ENCODE results near the gene TGFBR2. TPM values are rescaled to one million over a fixed set of nuclear protein-coding genes. Genes with fewer than 3 reads are reported as not detected.

The TGFBR2 gene
- total RNA-seq, 1 donor from 2014 or later: 19.5 TPM

DNA sequence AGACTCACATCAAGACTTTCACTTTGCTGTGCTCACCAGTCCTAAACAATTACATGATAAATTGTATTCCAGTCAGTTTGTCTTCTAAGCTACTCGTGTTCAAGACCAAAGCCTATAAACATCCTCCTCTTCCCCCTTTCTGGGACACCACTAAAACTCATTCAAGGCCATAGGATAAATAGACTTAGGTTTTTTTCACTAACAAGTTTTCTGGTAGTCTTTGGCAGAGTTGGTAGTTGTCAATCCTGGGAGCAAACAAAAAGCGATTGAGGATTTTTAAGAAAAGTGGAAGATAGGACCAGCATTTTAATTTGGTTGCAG is 114.9 kb downstream of the TGFBR2 start:
- Mint-ChIP-seq H3K4me1 (ENCODE audit: low read depth) (peaks cover 4% of the 10 kb centered on the region), H3K27me3 (ENCODE audit: low read depth) (peaks cover 1% of the 10 kb centered on the region), H3K9me3 (peaks cover 7% of the 10 kb centered on the region), H3K4me3 (ENCODE audit: low read depth) (no peak overlapping the region), H3K27ac (no peak overlapping the region), H3K36me3 (ENCODE audit: low read depth) (no peaks in the 10 kb centered on the region)
- intact Hi-C loops (cut with micrococcal nuclease): no loop called here
- no peak for DNase-seq (ENCODE audit: low spot score)

DNA sequence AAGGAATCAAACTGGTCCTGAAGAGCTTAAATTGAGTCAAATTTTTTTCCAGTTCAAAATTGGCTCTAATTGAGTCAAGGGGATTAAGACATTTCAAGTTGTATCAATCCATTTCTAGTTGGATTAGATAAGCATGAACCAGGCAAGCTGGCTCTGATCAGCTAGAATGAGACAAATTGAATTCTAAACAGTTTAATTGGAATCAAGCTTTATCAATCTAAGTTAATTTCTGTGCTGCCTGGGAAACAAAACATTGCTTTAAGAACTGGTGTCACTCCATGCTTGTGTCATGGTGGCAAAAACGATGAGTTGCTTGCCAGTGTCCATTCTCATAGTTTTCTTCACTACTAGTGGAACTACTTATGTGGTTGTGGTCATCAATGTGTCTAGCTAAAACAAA is 116.8 kb downstream of the TGFBR2 start:
- no peak overlapping the region for H3K27ac Mint-ChIP-seq
- intact Hi-C loops (cut with micrococcal nuclease): no loop called here
- no peaks in the 10 kb centered on the region for H3K36me3 Mint-ChIP-seq (ENCODE audit: low read depth)
- peaks cover 4% of the 10 kb centered on the region for H3K4me1 Mint-ChIP-seq (ENCODE audit: low read depth)
- DNase-seq (ENCODE audit: low spot score): no peak
- no peak overlapping the region for H3K4me3 Mint-ChIP-seq (ENCODE audit: low read depth)
- peaks cover 1% of the 10 kb centered on the region for H3K27me3 Mint-ChIP-seq (ENCODE audit: low read depth)
- peaks cover 7% of the 10 kb centered on the region for H3K9me3 Mint-ChIP-seq

- H3K9me3 Mint-ChIP-seq: peaks cover 7% of the 10 kb centered on the region
- no peak overlapping the region for H3K4me3 Mint-ChIP-seq (ENCODE audit: low read depth)
- H3K4me1 Mint-ChIP-seq (ENCODE audit: low read depth): peaks cover 7% of the 10 kb centered on the region
- no peaks in the 10 kb centered on the region for H3K36me3 Mint-ChIP-seq (ENCODE audit: low read depth)
- intact Hi-C loops (cut with micrococcal nuclease): no loop called here
- no peak for DNase-seq (ENCODE audit: low spot score)
- H3K27me3 Mint-ChIP-seq (ENCODE audit: low read depth): peaks cover 1% of the 10 kb centered on the region
- H3K27ac Mint-ChIP-seq: no peak overlapping the region
These were observed 118.5 kb downstream of the TGFBR2 start for GRCh38 chr3:30724863-30725262.

GRCh38 chr3:30728143-30728542 is 121.7 kb downstream of the TGFBR2 start:
- no peak overlapping the region for H3K27ac Mint-ChIP-seq
- peaks cover 7% of the 10 kb centered on the region for H3K4me1 Mint-ChIP-seq (ENCODE audit: low read depth)
- no peaks in the 10 kb centered on the region for H3K36me3 Mint-ChIP-seq (ENCODE audit: low read depth)
- no peak for DNase-seq (ENCODE audit: low spot score)
- peaks cover 7% of the 10 kb centered on the region for H3K9me3 Mint-ChIP-seq
- no peak overlapping the region for H3K4me3 Mint-ChIP-seq (ENCODE audit: low read depth)
- intact Hi-C loops (cut with micrococcal nuclease): no loop called here
- H3K27me3 Mint-ChIP-seq (ENCODE audit: low read depth): peaks cover 1% of the 10 kb centered on the region

DNA sequence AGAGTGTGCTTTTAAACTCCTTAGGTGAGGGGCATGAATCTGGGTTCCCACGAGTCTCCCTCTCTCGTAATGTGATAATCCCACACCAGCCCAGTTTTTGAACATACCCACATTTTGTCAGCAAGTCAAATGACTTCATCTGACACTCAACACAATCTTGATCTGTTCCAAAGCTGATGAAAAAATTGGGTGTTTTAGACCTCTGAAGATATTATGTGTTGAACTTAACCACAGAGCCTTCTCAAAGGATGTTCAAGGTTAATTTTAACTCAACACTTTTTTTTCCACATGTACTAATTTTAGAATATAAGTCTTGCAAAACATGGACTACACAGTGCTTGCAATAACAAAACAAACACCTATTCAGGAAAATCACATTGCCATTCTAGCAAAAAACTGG is 123.1 kb downstream of the TGFBR2 start:
- Mint-ChIP-seq H3K27ac (no peak overlapping the region), H3K4me3 (ENCODE audit: low read depth) (no peak overlapping the region), H3K9me3 (peaks cover 7% of the 10 kb centered on the region), H3K4me1 (ENCODE audit: low read depth) (peaks cover 11% of the 10 kb centered on the region), H3K36me3 (ENCODE audit: low read depth) (no peaks in the 10 kb centered on the region), H3K27me3 (ENCODE audit: low read depth) (peaks cover 1% of the 10 kb centered on the region)
- intact Hi-C loops (cut with micrococcal nuclease): no loop called here
- DNase-seq (ENCODE audit: low spot score): no peak

- H3K4me3 Mint-ChIP-seq (ENCODE audit: low read depth): no peak overlapping the region
- H3K36me3 Mint-ChIP-seq (ENCODE audit: low read depth): no peaks in the 10 kb centered on the region
- peaks cover 15% of the 10 kb centered on the region for H3K4me1 Mint-ChIP-seq (ENCODE audit: low read depth)
- no peak overlapping the region for H3K27ac Mint-ChIP-seq
- intact Hi-C loops (cut with micrococcal nuclease): no loop called here
- H3K9me3 Mint-ChIP-seq: peaks cover 7% of the 10 kb centered on the region
- no peak for DNase-seq (ENCODE audit: low spot score)
- no peaks in the 10 kb centered on the region for H3K27me3 Mint-ChIP-seq (ENCODE audit: low read depth)
These were observed 123.5 kb downstream of the TGFBR2 start for GRCh38 chr3:30729936-30730335.

GRCh38 chr3:30730967-30731366 is 124.6 kb downstream of the TGFBR2 start:
- Mint-ChIP-seq H3K4me3 (ENCODE audit: low read depth) (no peak overlapping the region), H3K27ac (no peak overlapping the region), H3K4me1 (ENCODE audit: low read depth) (peaks cover 12% of the 10 kb centered on the region), H3K36me3 (ENCODE audit: low read depth) (no peaks in the 10 kb centered on the region), H3K9me3 (no peaks in the 10 kb centered on the region), H3K27me3 (ENCODE audit: low read depth) (no peaks in the 10 kb centered on the region)
- no peak for DNase-seq (ENCODE audit: low spot score)
- intact Hi-C loops (cut with micrococcal nuclease): no loop called here

- intact Hi-C loops (cut with micrococcal nuclease): no loop called here
- H3K27me3 Mint-ChIP-seq (ENCODE audit: low read depth): no peaks in the 10 kb centered on the region
- DNase-seq (ENCODE audit: low spot score): no peak
- H3K4me1 Mint-ChIP-seq (ENCODE audit: low read depth): peaks cover 14% of the 10 kb centered on the region
- no peaks in the 10 kb centered on the region for H3K36me3 Mint-ChIP-seq (ENCODE audit: low read depth)
- H3K9me3 Mint-ChIP-seq: no peaks in the 10 kb centered on the region
- H3K27ac Mint-ChIP-seq: no peak overlapping the region
- H3K4me3 Mint-ChIP-seq (ENCODE audit: low read depth): no peak overlapping the region
These were observed 126.8 kb downstream of the TGFBR2 start for GRCh38 chr3:30733209-30733608.

DNA sequence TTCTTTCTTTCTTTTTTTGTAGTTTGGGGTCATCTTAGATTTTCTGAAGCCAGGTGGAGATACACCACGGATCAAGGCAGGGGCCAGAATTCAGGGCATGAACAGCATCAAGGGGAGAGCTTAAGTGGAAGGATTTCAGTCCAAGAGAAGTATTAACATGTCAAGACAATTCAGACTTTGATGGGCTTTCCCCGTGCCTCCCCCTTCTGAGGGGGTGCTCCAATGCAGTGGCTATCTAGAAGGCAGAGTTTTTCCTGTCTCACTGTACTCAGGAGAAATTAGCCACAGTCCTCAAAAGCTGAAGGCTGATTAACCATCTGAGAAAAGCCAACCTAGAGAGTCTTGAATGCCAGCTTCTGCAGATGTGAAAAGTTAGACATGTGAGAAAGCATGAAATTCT is 127.3 kb downstream of the TGFBR2 start:
- H3K27ac Mint-ChIP-seq: no peak overlapping the region
- no peak overlapping the region for H3K4me3 Mint-ChIP-seq (ENCODE audit: low read depth)
- H3K27me3 Mint-ChIP-seq (ENCODE audit: low read depth): no peaks in the 10 kb centered on the region
- H3K9me3 Mint-ChIP-seq: no peaks in the 10 kb centered on the region
- no peak for DNase-seq (ENCODE audit: low spot score)
- peaks cover 14% of the 10 kb centered on the region for H3K4me1 Mint-ChIP-seq (ENCODE audit: low read depth)
- H3K36me3 Mint-ChIP-seq (ENCODE audit: low read depth): no peaks in the 10 kb centered on the region
- intact Hi-C loops (cut with micrococcal nuclease): no loop called here

DNA sequence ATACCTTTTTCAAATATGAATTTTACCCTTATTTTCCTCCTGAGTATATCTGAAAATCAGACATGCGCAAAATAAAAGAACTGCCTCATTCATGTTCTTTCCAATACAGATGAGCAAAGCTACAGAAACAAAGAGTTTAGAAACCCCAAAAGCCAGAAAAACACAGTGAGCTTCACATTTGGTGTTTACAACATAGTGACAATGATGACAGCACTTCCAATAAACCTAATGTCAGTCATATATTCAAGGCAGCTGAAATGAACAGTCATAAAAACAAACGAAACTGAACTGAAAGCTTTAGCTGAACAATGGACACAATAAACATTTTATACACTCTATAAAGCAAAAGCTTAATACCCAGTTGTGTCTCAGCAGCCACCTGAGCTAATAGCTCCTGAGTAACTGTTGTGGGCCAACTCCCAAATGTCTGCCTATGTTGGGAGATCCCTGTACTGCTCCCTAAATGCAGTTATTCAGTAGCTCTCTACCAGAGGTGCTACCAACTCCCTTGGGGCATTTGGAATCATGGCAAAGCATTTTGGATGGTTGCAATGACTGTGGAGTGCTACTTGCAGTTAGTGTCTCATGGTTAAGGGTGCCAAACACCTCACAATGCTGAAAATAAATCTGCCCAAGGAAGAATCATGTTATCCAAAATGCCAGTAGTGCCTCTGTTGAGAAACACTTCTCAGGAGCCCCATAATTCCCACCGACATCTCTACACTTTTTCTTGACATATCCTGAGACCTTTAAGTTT is 131.5 kb downstream of the TGFBR2 start:
- DNase-seq (ENCODE audit: low spot score): no peak
- no peaks in the 10 kb centered on the region for H3K9me3 Mint-ChIP-seq
- H3K4me3 Mint-ChIP-seq (ENCODE audit: low read depth): no peak overlapping the region
- no peaks in the 10 kb centered on the region for H3K36me3 Mint-ChIP-seq (ENCODE audit: low read depth)
- no peaks in the 10 kb centered on the region for H3K27me3 Mint-ChIP-seq (ENCODE audit: low read depth)
- no peak overlapping the region for H3K27ac Mint-ChIP-seq
- intact Hi-C loops (cut with micrococcal nuclease): no loop called here
- peaks cover 14% of the 10 kb centered on the region for H3K4me1 Mint-ChIP-seq (ENCODE audit: low read depth)

DNA sequence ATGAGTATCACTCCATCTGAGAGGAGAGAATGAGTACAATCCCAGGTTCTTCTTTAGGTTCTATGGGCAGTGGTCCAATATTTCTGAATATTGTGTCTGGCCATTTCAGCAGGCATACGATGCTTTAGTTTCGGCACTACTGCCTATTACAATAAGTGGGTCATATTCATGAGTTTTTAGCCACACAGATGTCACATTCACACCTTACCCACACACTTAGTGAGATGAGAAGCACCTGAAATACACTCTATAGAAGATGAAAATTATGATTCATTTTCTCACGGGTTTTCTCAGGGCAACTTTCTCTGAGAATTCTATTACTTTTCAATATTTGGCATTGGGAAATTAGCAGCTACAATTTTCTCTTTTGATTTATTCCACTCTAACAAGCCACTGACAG is 132.2 kb downstream of the TGFBR2 start:
- intact Hi-C loops (cut with micrococcal nuclease): no loop called here
- Mint-ChIP-seq H3K27ac (no peak overlapping the region), H3K4me3 (ENCODE audit: low read depth) (no peak overlapping the region), H3K36me3 (ENCODE audit: low read depth) (no peaks in the 10 kb centered on the region), H3K9me3 (no peaks in the 10 kb centered on the region), H3K27me3 (ENCODE audit: low read depth) (no peaks in the 10 kb centered on the region), H3K4me1 (ENCODE audit: low read depth) (peaks cover 18% of the 10 kb centered on the region)
- DNase-seq (ENCODE audit: low spot score): no peak

DNA sequence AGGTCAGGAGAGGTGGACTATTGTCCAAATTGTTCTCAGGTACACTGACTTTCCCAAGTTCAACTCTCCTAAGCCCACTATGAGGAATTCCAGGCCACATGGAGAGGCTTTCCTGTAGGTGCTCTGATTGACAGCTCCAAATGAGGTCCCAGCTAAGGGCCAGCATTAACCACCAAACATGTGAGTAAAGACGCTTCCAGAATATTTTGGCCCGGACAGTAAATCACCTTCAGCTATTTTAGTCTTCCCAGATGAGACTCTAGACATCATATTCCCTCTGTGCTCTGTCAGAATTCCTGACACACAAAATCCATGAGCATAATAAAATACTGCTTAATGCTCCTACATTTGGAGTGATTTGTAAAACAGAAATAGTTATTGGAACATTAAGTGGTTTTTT is 135.5 kb downstream of the TGFBR2 start:
- H3K27ac Mint-ChIP-seq: no peak overlapping the region

DNA sequence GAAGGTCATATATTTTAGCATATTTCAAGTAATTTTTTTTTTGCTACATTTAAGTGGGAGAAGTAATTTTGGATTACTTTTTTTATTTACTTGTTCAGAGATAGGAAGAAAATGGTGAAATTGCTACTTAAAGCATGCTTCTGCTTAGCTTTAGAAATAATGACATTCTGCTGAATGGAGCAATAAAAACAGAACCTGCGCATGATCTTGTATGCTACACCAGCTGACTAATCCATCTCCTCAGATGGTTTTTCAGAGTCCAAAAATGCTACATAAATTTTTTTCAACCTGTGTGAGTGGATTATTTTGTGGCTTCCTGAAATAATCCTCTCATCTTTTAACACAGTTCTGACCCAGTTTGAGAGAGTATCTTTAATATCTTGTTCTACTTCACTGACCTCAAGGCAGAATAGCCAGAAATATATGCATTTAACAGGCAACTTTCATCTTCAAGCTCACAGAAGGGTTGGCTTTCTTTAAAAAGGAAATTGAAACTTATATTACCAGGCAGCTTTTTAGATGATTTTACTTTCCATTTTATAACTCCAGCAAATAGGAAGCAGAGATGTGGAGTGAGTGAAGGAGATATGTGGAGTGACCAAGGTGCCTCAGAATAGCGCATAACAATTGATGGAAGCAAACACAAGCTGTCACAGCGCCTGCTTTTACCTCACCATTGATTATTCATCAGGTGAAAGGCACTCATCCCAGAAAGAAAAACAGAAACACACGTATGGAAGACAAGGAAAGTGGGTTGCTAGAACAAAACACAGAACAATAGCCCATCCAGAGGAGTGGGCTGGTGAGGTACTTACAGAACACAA is 136.6 kb downstream of the TGFBR2 start:
- H3K9me3 Mint-ChIP-seq: no peaks in the 10 kb centered on the region
- DNase-seq (ENCODE audit: low spot score): no peak
- no peak overlapping the region for H3K27ac Mint-ChIP-seq
- peaks cover 22% of the 10 kb centered on the region for H3K4me1 Mint-ChIP-seq (ENCODE audit: low read depth)
- no peak overlapping the region for H3K4me3 Mint-ChIP-seq (ENCODE audit: low read depth)
- intact Hi-C loops (cut with micrococcal nuclease): no loop called here
- H3K27me3 Mint-ChIP-seq (ENCODE audit: low read depth): no peaks in the 10 kb centered on the region
- H3K36me3 Mint-ChIP-seq (ENCODE audit: low read depth): no peaks in the 10 kb centered on the region

More for the DNA sequence above, 135.5 kb downstream of the TGFBR2 start:
- peaks cover 17% of the 10 kb centered on the region for H3K4me1 Mint-ChIP-seq (ENCODE audit: low read depth)
- H3K27me3 Mint-ChIP-seq (ENCODE audit: low read depth): no peaks in the 10 kb centered on the region
- no peaks in the 10 kb centered on the region for H3K36me3 Mint-ChIP-seq (ENCODE audit: low read depth)
- intact Hi-C loops (cut with micrococcal nuclease): no loop called here
- no peak for DNase-seq (ENCODE audit: low spot score)
- H3K9me3 Mint-ChIP-seq: no peaks in the 10 kb centered on the region
- no peak overlapping the region for H3K4me3 Mint-ChIP-seq (ENCODE audit: low read depth)
